Measurements from ENCODE around the gene SLC26A2. TPM values are rescaled to one million over a fixed set of nuclear protein-coding genes. Genes with fewer than 3 reads are reported as not detected.

SLC26A2 gene
- 169 and 183 TPM in 2 replicates for total RNA-seq (2014; rRNA removed; shearing (Covaris generic))

GRCh38 chr5:149960272-149961185 is at the start of gene SLC26A2:
TSS of gene SLC26A2 (plus strand) at chr5:149960758. CDS start at chr5:149977653, 16,895 bp downstream.

GRCh38 chr5:149944666-149945065 is 15.9 kb upstream of the SLC26A2 start, which contains the start of gene PDE6A:
TSS of gene PDE6A (minus strand) at chr5:149944793. CDS start at chr5:149944673, 120 bp downstream.

GRCh38 chr5:150000256-150000989 is 39.9 kb downstream of the SLC26A2 start, which contains the start of the genes HMGXB3 and TIGD6:
TSS of gene HMGXB3 (plus strand) at chr5:150000739. CDS start at chr5:150004853, 4,114 bp downstream.
TSS of gene TIGD6 (minus strand) at chr5:150000654. CDS start at chr5:149996348, 4,306 bp downstream.

Small RNA genes lying within 50 kb of the gene (small RNA-seq; reads per million reads assigned to genes)
- not detected for gene RF00019

Other genes with a start within 250 kb of the SLC26A2 start
- gene PPARGC1B, start 230.4 kb upstream of the SLC26A2 start, total RNA-seq (2014; rRNA removed; shearing (Covaris generic)) = 1.1 and 2.1 TPM in 2 replicates
- 0.11 and 0.49 TPM in 2 replicates for gene PDE6A, start 16.0 kb upstream of the SLC26A2 start, total RNA-seq (2014; rRNA removed; shearing (Covaris generic))
- gene TIGD6, start 39.9 kb downstream of the SLC26A2 start, total RNA-seq (2014; rRNA removed; shearing (Covaris generic)) = 5.7 and 7.5 TPM in 2 replicates
- 40.6 and 48.4 TPM in 2 replicates for gene HMGXB3, start 40.0 kb downstream of the SLC26A2 start, total RNA-seq (2014; rRNA removed; shearing (Covaris generic))
- 0.08 TPM in 1 of 2 replicates, not detected in the other for gene CSF1R, start 125.8 kb downstream of the SLC26A2 start, total RNA-seq (2014; rRNA removed; shearing (Covaris generic))
- gene PDGFRB, start 195.1 kb downstream of the SLC26A2 start, total RNA-seq (2014; rRNA removed; shearing (Covaris generic)) = 4.9 and 6.1 TPM in 2 replicates
- not detected in 2 replicates for gene CDX1, start 206.0 kb downstream of the SLC26A2 start, total RNA-seq (2014; rRNA removed; shearing (Covaris generic))
- not detected in 2 replicates for gene SLC6A7, start 229.3 kb downstream of the SLC26A2 start, total RNA-seq (2014; rRNA removed; shearing (Covaris generic))